ENCODE data around the gene PTH1R. TPM values are rescaled to one million over a fixed set of nuclear protein-coding genes. Genes with fewer than 3 reads are reported as not detected.

PTH1R gene
- polyA plus RNA-seq, 1 donor (not counting 4 experiments of a cell fraction or from before 2014, with no cell fraction given), result not detected

DNA sequence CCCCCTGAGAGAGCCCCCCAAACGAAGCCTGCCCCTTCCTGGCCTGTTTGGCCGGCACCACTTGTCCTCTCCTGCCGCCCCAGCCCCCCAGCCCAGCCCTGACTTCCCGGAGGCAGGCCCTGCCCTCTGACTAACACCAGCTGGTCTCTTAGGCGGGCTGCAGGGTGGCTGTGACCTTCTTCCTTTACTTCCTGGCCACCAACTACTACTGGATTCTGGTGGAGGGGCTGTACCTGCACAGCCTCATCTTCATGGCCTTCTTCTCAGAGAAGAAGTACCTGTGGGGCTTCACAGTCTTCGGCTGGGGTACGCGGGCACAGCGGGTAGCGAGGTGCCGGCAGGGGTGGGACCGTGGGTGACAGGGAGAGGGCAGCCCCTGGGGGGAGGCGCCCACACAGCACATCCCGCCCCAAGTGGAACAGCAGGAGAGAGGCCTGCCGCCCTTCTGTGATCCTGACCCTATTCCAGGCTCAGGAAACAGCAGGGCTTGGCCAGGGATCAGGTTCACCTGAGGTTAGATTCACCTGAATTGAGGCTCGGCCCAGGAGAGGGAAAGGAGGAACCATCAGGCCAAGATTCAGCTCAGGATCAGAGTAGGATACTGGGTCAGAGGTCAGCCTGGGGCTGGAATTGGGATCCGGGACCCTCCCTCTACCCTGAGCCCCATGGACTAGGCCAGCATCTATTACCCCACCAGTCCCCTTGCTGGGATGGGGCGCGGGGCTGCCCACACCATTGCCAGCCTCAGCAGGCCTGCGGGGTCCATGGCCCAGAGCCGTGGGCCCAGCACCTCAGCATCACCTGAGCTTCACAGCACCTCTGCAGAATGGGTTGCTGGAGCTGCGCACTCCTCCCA lies 21.9 kb downstream of the PTH1R start:
- no peaks in the 10 kb centered on the region for H3K36me3 ChIP-seq (ENCODE audit: control insufficient read depth in 2 of 2, extremely low read depth in 1 of 2, insufficient read depth in 2 of 2, low read length in 2 of 2)
- FAIRE-seq, result no peak

DNA sequence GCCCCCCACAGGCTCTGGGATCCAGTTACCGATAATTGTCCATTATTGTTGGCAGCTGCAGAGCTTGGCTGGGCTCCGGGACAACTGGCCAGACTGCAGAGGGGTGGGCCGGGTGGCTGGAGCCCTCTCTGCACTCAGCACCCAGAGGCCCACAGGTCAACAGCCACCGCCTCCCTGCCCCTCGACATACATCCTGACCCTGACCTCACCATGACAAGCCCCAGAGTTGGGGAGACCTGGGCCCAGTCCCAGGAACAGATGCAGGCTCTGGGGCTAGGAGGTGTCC lies 22.4 kb downstream of the PTH1R start:
- Histone ChIP-seq H2AFZ (ENCODE audit: control insufficient read depth, low read length) (no peak overlapping the region), H3K9me1 (ENCODE audit: control insufficient read depth, extremely low read depth, insufficient read depth, low read length) (no peaks in the 10 kb centered on the region), H3K36me3 (ENCODE audit: control insufficient read depth in 2 of 2, extremely low read depth in 1 of 2, insufficient read depth in 2 of 2, low read length in 2 of 2) (no peaks in the 10 kb centered on the region), H3K4me2 (ENCODE audit: control insufficient read depth, extremely low read depth, insufficient read depth, low read depth, low read length) (no peak overlapping the region), H3K27ac (ENCODE audit: control insufficient read depth, insufficient read depth, low read length) (no peak overlapping the region), H3K9me3 (ENCODE audit: control insufficient read depth, low read depth, low read length) (no peaks in the 10 kb centered on the region), H4K20me1 (ENCODE audit: control insufficient read depth, extremely low read depth, insufficient read depth, low read length) (no peaks in the 10 kb centered on the region), H3K4me3 (ENCODE audit: control insufficient read depth in 2 of 3, extremely low read depth in 1 of 3, insufficient read depth in 2 of 3, low read depth in 1 of 3, low read length in 3 of 3) (no peak overlapping the region), H3K27me3 (ENCODE audit: control insufficient read depth, extremely low read depth, insufficient read depth, low read length) (peaks cover 27% of the 10 kb centered on the region), H3K4me1 (ENCODE audit: control insufficient read depth, extremely low read depth, insufficient read depth, low read length) (peaks cover 9% of the 10 kb centered on the region), H3K79me2 (ENCODE audit: control insufficient read depth, insufficient read depth, low read length) (no peaks in the 10 kb centered on the region), H3K9ac (ENCODE audit: control insufficient read depth, extremely low read depth, insufficient read depth, low read length) (no peak overlapping the region)
- dilution Hi-C loops (cut with MboI; ENCODE audit: extremely low pct_ligation_motif_present, low sequenced_read_pairs), result no loop called here
- no peak for FAIRE-seq
- no peak for DNase-seq (ENCODE audit: low read depth, low spot score)
- no peak for TF ChIP-seq EZH2 (IDR thresholded peaks at IDR 0.05; ENCODE audit: low read length)
- TF ChIP-seq, protein P1, sequence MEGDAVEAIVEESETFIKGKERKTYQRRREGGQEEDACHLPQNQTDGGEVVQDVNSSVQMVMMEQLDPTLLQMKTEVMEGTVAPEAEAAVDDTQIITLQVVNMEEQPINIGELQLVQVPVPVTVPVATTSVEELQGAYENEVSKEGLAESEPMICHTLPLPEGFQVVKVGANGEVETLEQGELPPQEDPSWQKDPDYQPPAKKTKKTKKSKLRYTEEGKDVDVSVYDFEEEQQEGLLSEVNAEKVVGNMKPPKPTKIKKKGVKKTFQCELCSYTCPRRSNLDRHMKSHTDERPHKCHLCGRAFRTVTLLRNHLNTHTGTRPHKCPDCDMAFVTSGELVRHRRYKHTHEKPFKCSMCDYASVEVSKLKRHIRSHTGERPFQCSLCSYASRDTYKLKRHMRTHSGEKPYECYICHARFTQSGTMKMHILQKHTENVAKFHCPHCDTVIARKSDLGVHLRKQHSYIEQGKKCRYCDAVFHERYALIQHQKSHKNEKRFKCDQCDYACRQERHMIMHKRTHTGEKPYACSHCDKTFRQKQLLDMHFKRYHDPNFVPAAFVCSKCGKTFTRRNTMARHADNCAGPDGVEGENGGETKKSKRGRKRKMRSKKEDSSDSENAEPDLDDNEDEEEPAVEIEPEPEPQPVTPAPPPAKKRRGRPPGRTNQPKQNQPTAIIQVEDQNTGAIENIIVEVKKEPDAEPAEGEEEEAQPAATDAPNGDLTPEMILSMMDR (optimal IDR thresholded peaks at IDR 0.05 in 1 of 3, IDR thresholded peaks at IDR 0.05 in 1 of 3, conservative IDR thresholded peaks at IDR 0.05 in 1 of 3; ENCODE audit: extremely low read depth in 1 of 3, insufficient read depth in 2 of 3, low read length in 3 of 3), result no peak

More for the DNA sequence above, 21.9 kb downstream of the PTH1R start:
- Histone ChIP-seq H3K9ac (ENCODE audit: control insufficient read depth, extremely low read depth, insufficient read depth, low read length) (no peak overlapping the region), H3K79me2 (ENCODE audit: control insufficient read depth, insufficient read depth, low read length) (no peaks in the 10 kb centered on the region), H2AFZ (ENCODE audit: control insufficient read depth, low read length) (no peak overlapping the region), H3K9me3 (ENCODE audit: control insufficient read depth, low read depth, low read length) (no peaks in the 10 kb centered on the region), H3K4me2 (ENCODE audit: control insufficient read depth, extremely low read depth, insufficient read depth, low read depth, low read length) (no peak overlapping the region), H3K4me1 (ENCODE audit: control insufficient read depth, extremely low read depth, insufficient read depth, low read length) (peaks cover 9% of the 10 kb centered on the region), H3K4me3 (ENCODE audit: control insufficient read depth in 2 of 3, extremely low read depth in 1 of 3, insufficient read depth in 2 of 3, low read depth in 1 of 3, low read length in 3 of 3) (no peak overlapping the region), H3K9me1 (ENCODE audit: control insufficient read depth, extremely low read depth, insufficient read depth, low read length) (no peaks in the 10 kb centered on the region), H3K27ac (ENCODE audit: control insufficient read depth, insufficient read depth, low read length) (no peak overlapping the region), H3K27me3 (ENCODE audit: control insufficient read depth, extremely low read depth, insufficient read depth, low read length) (peaks cover 27% of the 10 kb centered on the region), H4K20me1 (ENCODE audit: control insufficient read depth, extremely low read depth, insufficient read depth, low read length) (no peaks in the 10 kb centered on the region)
- dilution Hi-C loops (cut with MboI; ENCODE audit: extremely low pct_ligation_motif_present, low sequenced_read_pairs), result no loop called here
- DNase-seq (ENCODE audit: low read depth, low spot score), result no peak
- TF ChIP-seq, protein P1 (optimal IDR thresholded peaks at IDR 0.05 in 1 of 3, IDR thresholded peaks at IDR 0.05 in 1 of 3, conservative IDR thresholded peaks at IDR 0.05 in 1 of 3; ENCODE audit: extremely low read depth in 1 of 3, insufficient read depth in 2 of 3, low read length in 3 of 3), result no peak
- TF ChIP-seq EZH2 (IDR thresholded peaks at IDR 0.05; ENCODE audit: low read length), result peak; percentile 9
